HEK293 (cell line): Measurements from ENCODE around the gene HBEGF.

Experiments
- CTCF ChIP-seq: fragments of 450-650 bp; formaldehyde crosslinking; IDR thresholded peaks from 2 replicates; pipeline ENCODE4 v1.5.1; 2016; ENCODE audit warnings: missing biosample characterization, missing genetic modification characterization
- MYNN ChIP-seq: fragments of 450-650 bp; formaldehyde crosslinking; IDR thresholded peaks from 2 replicates; pipeline ENCODE4 v1.5.1; 2016; ENCODE audit warnings: missing biosample characterization, missing genetic modification characterization, borderline replicate concordance
- PBX3 ChIP-seq: sonication (generic); formaldehyde crosslinking; IDR thresholded peaks from 2 replicates; pipeline ENCODE4 v1.8.1; 2022; ENCODE audit warnings: mild to moderate bottlenecking, moderate library complexity, missing genetic modification reagents
- SETDB1 ChIP-seq: IDR thresholded peaks from one replicate; pipeline ENCODE4 v1.6.1; 2017; ENCODE audit warnings: mild to moderate bottlenecking, low read length, moderate library complexity, mixed read lengths; ENCODE audit not compliant: insufficient read length
- ZNF2 ChIP-seq: fragments of 450-650 bp; formaldehyde crosslinking; IDR thresholded peaks from 2 replicates; pipeline ENCODE4 v1.5.1; 2016; ENCODE audit warnings: missing biosample characterization, missing genetic modification characterization
- ZNF266 ChIP-seq: fragments of 450-650 bp; formaldehyde crosslinking; IDR thresholded peaks from 2 replicates; pipeline ENCODE4 v1.5.1; 2016; ENCODE audit warnings: missing biosample characterization, missing genetic modification characterization, low read depth
- ZNF416 ChIP-seq: fragments of 450-650 bp; formaldehyde crosslinking; IDR thresholded peaks from 2 replicates; pipeline ENCODE4 v1.5.1; 2016; ENCODE audit warnings: missing biosample characterization, missing genetic modification characterization
- ZNF621 ChIP-seq: fragments of 450-650 bp; formaldehyde crosslinking; IDR thresholded peaks from 2 replicates; pipeline ENCODE4 v1.5.1; 2017; ENCODE audit warnings: missing biosample characterization, missing genetic modification characterization
- ZSCAN30 ChIP-seq: fragments of 450-650 bp; IDR thresholded peaks from 2 replicates; pipeline ENCODE4 v1.5.1; 2018; ENCODE audit warnings: missing biosample characterization, mild to moderate bottlenecking, missing genetic modification characterization, moderate library complexity

DNA sequence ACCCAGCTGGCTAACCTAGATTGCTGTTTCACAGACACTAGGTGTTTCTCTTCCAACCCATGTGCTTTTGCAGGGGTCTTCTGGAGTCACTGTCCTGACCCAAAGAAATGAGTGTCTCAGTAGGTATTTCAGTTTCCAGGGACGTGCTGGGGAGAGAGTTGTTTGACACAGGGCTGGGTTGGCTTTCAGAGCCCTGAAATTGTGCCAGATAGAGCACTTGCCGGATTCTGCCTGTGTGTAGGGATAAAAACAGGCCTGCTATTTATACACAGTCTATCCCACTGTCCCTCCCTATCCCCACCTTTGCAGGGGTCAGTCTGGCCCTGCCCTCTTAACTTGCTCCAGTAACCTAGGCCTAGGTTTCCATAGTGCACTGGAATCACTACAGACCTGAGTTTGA lies 957 bp upstream of the HBEGF start:
- no peak for TF ChIP-seq SETDB1
- no peak for TF ChIP-seq ZNF2
- no peak for TF ChIP-seq MYNN (tag by site-specific recombination)
- TF ChIP-seq ZSCAN30 (tag by site-specific recombination): no peak
- TF ChIP-seq CTCF (tag by site-specific recombination): no peak
- no peak for TF ChIP-seq ZNF621 (tag by site-specific recombination)
- TF ChIP-seq ZNF416 (tag by site-specific recombination): no peak
- no peak for TF ChIP-seq PBX3 (CRISPR knock-in tag)
- TF ChIP-seq ZNF266: no peak
